ENCODE measurements around the gene NHS. TPM values are rescaled to one million over a fixed set of nuclear protein-coding genes. Genes with fewer than 3 reads are reported as not detected.
A peak's percentile ranks its signal among the peaks of the same experiment; 100 is the strongest.

Gene NHS
- total RNA-seq, 1 donor from 2014 or later, result 117 TPM

GRCh38 chrX:17644001-17644400 is 269.0 kb downstream of the NHS start:
- DNase-seq (ENCODE audit: low spot score, unreplicated experiment), result no peak
- peaks cover 55% of the 10 kb centered on the region for H3K4me1 Mint-ChIP-seq (ENCODE audit: low read depth)
- peaks cover 4% of the 10 kb centered on the region for H3K9me3 Mint-ChIP-seq (ENCODE audit: low read depth)
- peaks cover 31% of the 10 kb centered on the region for H3K36me3 Mint-ChIP-seq (ENCODE audit: insufficient read depth)
- H3K27ac Mint-ChIP-seq, result no peak overlapping the region
- no peak overlapping the region for H3K4me3 Mint-ChIP-seq (ENCODE audit: low read depth)
- no peak for TF ChIP-seq CTCF (IDR thresholded peaks at IDR 0.05; ENCODE audit: unreplicated experiment)
- H3K27me3 Mint-ChIP-seq, result no peaks in the 10 kb centered on the region

DNA sequence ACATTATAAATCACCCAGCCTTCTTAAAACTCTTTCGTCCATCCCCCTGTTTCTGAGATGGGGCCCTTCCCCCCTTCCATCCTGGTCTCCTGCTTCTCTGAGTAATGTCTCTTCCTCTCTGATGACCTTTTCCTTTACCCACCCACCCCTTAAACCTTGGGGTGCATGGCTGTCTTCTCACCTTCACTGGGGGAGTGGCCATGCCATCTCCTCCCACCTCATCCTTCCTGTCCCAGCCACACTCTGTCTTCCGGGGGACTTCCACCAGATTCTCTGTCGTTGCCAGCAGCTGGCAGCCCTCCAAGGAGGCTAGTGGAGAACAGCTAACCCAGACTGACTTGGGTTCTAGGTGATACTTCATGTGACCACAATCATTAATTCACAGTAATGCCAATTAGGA is 279.1 kb downstream of the NHS start:
- Mint-ChIP-seq H3K9me3 (ENCODE audit: low read depth) (no peaks in the 10 kb centered on the region), H3K27me3 (peaks cover 7% of the 10 kb centered on the region), H3K36me3 (ENCODE audit: insufficient read depth) (peaks cover 20% of the 10 kb centered on the region), H3K4me1 (ENCODE audit: low read depth) (peaks cover 28% of the 10 kb centered on the region), H3K4me3 (ENCODE audit: low read depth) (no peak overlapping the region), H3K27ac (peak overlapping the region; percentile 57)
- TF ChIP-seq CTCF (IDR thresholded peaks at IDR 0.05; ENCODE audit: unreplicated experiment), result no peak
- no peak for DNase-seq (ENCODE audit: low spot score, unreplicated experiment)

DNA sequence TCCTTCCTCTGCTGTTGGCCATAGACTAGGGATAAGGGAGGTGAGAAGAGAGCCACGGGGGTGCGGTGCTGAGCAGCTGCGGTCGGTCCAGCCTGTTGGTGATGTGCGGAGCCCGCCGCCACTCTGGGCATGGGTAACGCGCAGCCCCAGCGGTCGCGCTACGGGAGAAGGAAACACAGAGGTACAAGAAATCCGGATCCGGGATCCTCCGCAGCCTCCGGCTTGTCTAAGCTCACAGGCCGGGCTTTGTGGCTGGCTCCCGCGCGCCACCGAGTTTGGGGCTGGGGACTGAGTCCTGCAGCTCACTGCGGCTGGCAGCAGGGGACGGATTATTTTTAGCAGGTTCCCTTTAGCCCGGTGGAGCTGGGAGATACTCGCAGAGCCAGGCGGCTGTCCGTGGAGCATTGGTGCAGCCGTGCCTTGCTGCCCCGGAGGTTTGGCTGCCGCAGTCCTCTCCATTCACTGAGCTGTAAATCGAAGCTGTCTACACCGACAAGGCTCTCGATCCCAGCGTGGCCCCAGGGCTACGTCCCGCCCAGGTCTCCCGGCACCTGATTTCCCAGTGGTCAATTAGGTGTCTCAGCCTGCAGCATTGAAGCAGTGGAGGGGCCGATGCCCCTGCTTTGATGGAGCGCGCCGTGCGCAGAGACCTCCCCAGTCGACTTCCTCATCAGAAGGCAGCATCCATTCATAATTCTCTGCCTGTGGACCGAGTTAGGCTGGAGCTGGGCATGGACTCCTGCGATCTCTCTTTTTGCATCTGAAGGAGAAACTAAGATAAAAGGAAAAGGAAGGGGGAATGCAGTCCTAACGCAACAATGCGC is 280.4 kb downstream of the NHS start:
- peak; percentile 6 for TF ChIP-seq CTCF (IDR thresholded peaks at IDR 0.05; ENCODE audit: unreplicated experiment)
- peaks cover 28% of the 10 kb centered on the region for H3K4me1 Mint-ChIP-seq (ENCODE audit: low read depth)
- H3K27ac Mint-ChIP-seq, result peak overlapping the region; percentile 69
- no peak for DNase-seq (ENCODE audit: low spot score, unreplicated experiment)
- H3K36me3 Mint-ChIP-seq (ENCODE audit: insufficient read depth), result peaks cover 18% of the 10 kb centered on the region
- peaks cover 7% of the 10 kb centered on the region for H3K27me3 Mint-ChIP-seq
- peak overlapping the region; percentile 67 for H3K4me3 Mint-ChIP-seq (ENCODE audit: low read depth)
- H3K9me3 Mint-ChIP-seq (ENCODE audit: low read depth), result no peaks in the 10 kb centered on the region

GRCh38 chrX:17656035-17656418 is 281.0 kb downstream of the NHS start:
- H3K27ac Mint-ChIP-seq, result peak overlapping the region; percentile 81
- peaks cover 28% of the 10 kb centered on the region for H3K4me1 Mint-ChIP-seq (ENCODE audit: low read depth)
- DNase-seq (ENCODE audit: low spot score, unreplicated experiment), result no peak
- peaks cover 16% of the 10 kb centered on the region for H3K36me3 Mint-ChIP-seq (ENCODE audit: insufficient read depth)
- H3K4me3 Mint-ChIP-seq (ENCODE audit: low read depth), result peak overlapping the region; percentile 67
- TF ChIP-seq CTCF (IDR thresholded peaks at IDR 0.05; ENCODE audit: unreplicated experiment), result no peak
- no peaks in the 10 kb centered on the region for H3K9me3 Mint-ChIP-seq (ENCODE audit: low read depth)
- H3K27me3 Mint-ChIP-seq, result peaks cover 7% of the 10 kb centered on the region

DNA sequence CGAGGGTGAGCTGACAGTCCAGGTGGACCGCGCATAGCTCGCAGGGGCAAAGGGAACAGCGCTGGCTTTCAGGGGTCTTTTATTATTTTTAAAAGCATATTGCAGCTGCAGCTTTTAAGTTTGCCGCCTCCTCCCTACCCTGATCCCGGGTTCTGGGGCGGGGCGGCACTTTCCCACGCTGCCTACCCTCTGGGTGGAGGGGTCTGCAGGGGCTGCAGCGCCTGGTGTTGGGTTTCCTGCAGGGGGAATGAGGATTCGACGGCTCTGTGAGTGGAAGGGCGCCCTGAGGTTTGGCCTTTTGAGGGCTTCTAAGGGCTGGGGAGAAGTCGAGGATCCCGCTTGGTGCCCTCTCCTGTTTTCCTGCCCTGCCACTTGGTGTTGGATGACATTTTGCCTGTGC is 281.6 kb downstream of the NHS start:
- peaks cover 7% of the 10 kb centered on the region for H3K27me3 Mint-ChIP-seq
- no peak for DNase-seq (ENCODE audit: low spot score, unreplicated experiment)
- H3K27ac Mint-ChIP-seq, result peak overlapping the region; percentile 81
- H3K4me1 Mint-ChIP-seq (ENCODE audit: low read depth), result peaks cover 28% of the 10 kb centered on the region
- no peaks in the 10 kb centered on the region for H3K9me3 Mint-ChIP-seq (ENCODE audit: low read depth)
- peak overlapping the region; percentile 46 for H3K4me3 Mint-ChIP-seq (ENCODE audit: low read depth)
- H3K36me3 Mint-ChIP-seq (ENCODE audit: insufficient read depth), result peaks cover 14% of the 10 kb centered on the region
- TF ChIP-seq CTCF (IDR thresholded peaks at IDR 0.05; ENCODE audit: unreplicated experiment), result no peak
